Aorta (tissue), 5 donors: ENCODE data around the gene PEX14. TPM values are rescaled to one million over a fixed set of nuclear protein-coding genes. Genes with fewer than 3 reads are reported as not detected.

Experiments
- ATAC-seq: fragments of 200-7000 bp; cut with Tn5 transposase; one replicate; pipeline ENCODE4 v1.9.1; 2022; ENCODE audit warnings: moderate library complexity; ENCODE audit not compliant: low FRiP score
- DNase-seq, 2 donors: peaks; one replicate each; pipeline ENCODE4 v3.0.0-alpha.2; 2020
- H3K27ac ChIP-seq, 2 donors: one replicate each; pipeline ENCODE4 v1.5.1; 2013; ENCODE audit warnings: low read length in 2 of 2, mild to moderate bottlenecking in 2 of 2, moderate library complexity in 2 of 2, control low read depth in 1 of 2, inconsistent platforms in 1 of 2, low read depth in 1 of 2
- H3K27me3 ChIP-seq, 2 donors: one replicate each; pipeline ENCODE4 v1.6.1; 2013; ENCODE audit warnings: control low read depth in 1 of 2, low read length in 1 of 2, mild to moderate bottlenecking in 1 of 2, moderate library complexity in 1 of 2; ENCODE audit not compliant: insufficient read depth in 2 of 2, control insufficient read depth in 1 of 2
- H3K36me3 ChIP-seq, 2 donors: one replicate each; pipeline ENCODE4 v1.6.1; 2013; ENCODE audit warnings: control low read depth in 1 of 2, low read length in 1 of 2, mild to moderate bottlenecking in 1 of 2; ENCODE audit not compliant: insufficient read depth in 2 of 2, control insufficient read depth in 1 of 2
- H3K4me1 ChIP-seq, 2 donors: one replicate each; pipeline ENCODE4 v1.6.1; 2013; ENCODE audit warnings: low read length in 2 of 2, control low read depth in 1 of 2, mild to moderate bottlenecking in 1 of 2, moderate library complexity in 1 of 2; ENCODE audit not compliant: insufficient read depth in 2 of 2, control insufficient read depth in 1 of 2
- H3K4me3 ChIP-seq, 2 donors: one replicate each; pipeline ENCODE4 v1.5.1; 2013; ENCODE audit warnings: low read length in 2 of 2, control low read depth in 1 of 2, mild to moderate bottlenecking in 1 of 2
- H3K9me3 ChIP-seq: one replicate; pipeline ENCODE4 v1.6.1; 2013; ENCODE audit warnings: mild to moderate bottlenecking, low read length; ENCODE audit not compliant: control insufficient read depth
- WGBS, 2 donors: extraction: QIAGEN DNeasy Blood & Tissue Kit; methylation state at CpG; one replicate each; pipeline ENCODE4 v1.1.7; 2013; 5-methylcytosine and 5-hydroxymethylcytosine counted together
- intact Hi-C, 2 donors: fragments of 100-400 bp; cut with DNase I; formaldehyde crosslinking; loops; one replicate each; pipeline versions ENCODE4 v1.14.2 to v1.15.0; 2022
- polyA plus RNA-seq, 2 donors: library from polyadenylated mRNA; stranded (reverse); fragments of 200-250 nt; gene quantifications; one replicate each; pipeline ENCODE4 v1.2.3, GENCODE V29; 2013
- total RNA-seq, 2 donors: library from RNA; stranded (reverse); fragmentation: NEBNext Ultra II Directional; extraction: Animal tissue kit (Norgen Biotek cat#: 25700); gene quantifications; one replicate each; pipeline ENCODE4 v1.2.1, GENCODE V29; 2021
- donor health status: healthy with polysubstance abuse.
- donor health status: Bipolar disorder and iron deficiency.
- donor health status: DM: no; HTN: no; CAD: no.
- donor health status: DM: no; HTN: no; CAD: no.
- donor health status: DM: yes; HTN: yes; CAD: no.

Gene PEX14
- total and polyA plus RNA-seq, 4 donors: 4.5 to 16.9 (median 14.4) TPM

- Histone ChIP-seq H3K4me1 (no peaks in the 10 kb centered on the region), H3K27ac (no peak overlapping the region), H3K9me3 (no peaks in the 10 kb centered on the region), H3K4me3 (no peak overlapping the region), H3K27me3 (no peaks in the 10 kb centered on the region), H3K36me3 (peaks cover 0 to 4% of the 10 kb centered on the region in 2 donors)
- intact Hi-C loops: no loop called here
- WGBS, 2 donors: 93 to 94% methylated on average over 38 to 41 of the region's 41 CpGs
- DNase-seq (no peak), ATAC-seq (no peak)
Measured at GRCh38 chr1:10653370-10654125, 178.8 kb downstream of the PEX14 start.

- peaks cover 0 to 4% of the 10 kb centered on the region in 2 donors for H3K36me3 ChIP-seq
- H3K27me3 ChIP-seq: no peaks in the 10 kb centered on the region
- 84% methylated on average over 10 of the region's 10 CpGs for WGBS, 2 donors
- intact Hi-C loops: no loop called here
- no peaks in the 10 kb centered on the region for H3K4me1 ChIP-seq
- DNase-seq (no peak), ATAC-seq (no peak)
- H3K9me3 ChIP-seq: no peaks in the 10 kb centered on the region
- no peak overlapping the region for H3K4me3 ChIP-seq
- no peak overlapping the region for H3K27ac ChIP-seq
Measured at GRCh38 chr1:10655002-10655401, 180.3 kb downstream of the PEX14 start.

GRCh38 chr1:10656431-10656830, 181.7 kb downstream of the PEX14 start:
- Histone ChIP-seq H3K4me3 (no peak overlapping the region), H3K36me3 (peaks cover 0 to 4% of the 10 kb centered on the region in 2 donors), H3K27ac (no peak overlapping the region), H3K9me3 (no peaks in the 10 kb centered on the region), H3K27me3 (no peaks in the 10 kb centered on the region), H3K4me1 (no peaks in the 10 kb centered on the region)
- intact Hi-C loops: no loop called here
- WGBS, 2 donors: 91 to 94% methylated on average over 15 of the region's 15 CpGs
- ATAC-seq (no peak), DNase-seq (no peak)

GRCh38 chr1:10657088-10657847, 182.5 kb downstream of the PEX14 start:
- intact Hi-C loops: no loop called here
- Histone ChIP-seq H3K27me3 (no peaks in the 10 kb centered on the region), H3K4me1 (no peaks in the 10 kb centered on the region), H3K27ac (no peak overlapping the region), H3K9me3 (no peaks in the 10 kb centered on the region), H3K4me3 (no peak overlapping the region), H3K36me3 (peaks cover 0 to 4% of the 10 kb centered on the region in 2 donors)
- DNase-seq (no peak), ATAC-seq (no peak)
- 86 to 89% methylated on average over 23 to 29 of the region's 29 CpGs for WGBS, 2 donors

- ATAC-seq: no peak
- DNase-seq: no peak
- H3K4me1 ChIP-seq: no peaks in the 10 kb centered on the region
- H3K4me3 ChIP-seq: no peak overlapping the region
- intact Hi-C loops: no loop called here
- WGBS, 2 donors: 85 to 87% methylated on average over 19 of the region's 19 CpGs
- H3K27ac ChIP-seq: no peak overlapping the region
- H3K36me3 ChIP-seq: peaks cover 0 to 4% of the 10 kb centered on the region in 2 donors
- H3K27me3 ChIP-seq: no peaks in the 10 kb centered on the region
- no peaks in the 10 kb centered on the region for H3K9me3 ChIP-seq
Measured at GRCh38 chr1:10658396-10659066, 183.8 kb downstream of the PEX14 start.

GRCh38 chr1:10659218-10659617, 184.5 kb downstream of the PEX14 start:
- Histone ChIP-seq H3K27ac (no peak overlapping the region), H3K27me3 (no peaks in the 10 kb centered on the region), H3K9me3 (no peaks in the 10 kb centered on the region), H3K4me1 (no peaks in the 10 kb centered on the region), H3K36me3 (peaks cover 0 to 2% of the 10 kb centered on the region in 2 donors), H3K4me3 (no peak overlapping the region)
- DNase-seq (no peak), ATAC-seq (no peak)
- intact Hi-C loops: no loop called here
- 92 to 96% methylated on average over 18 of the region's 18 CpGs for WGBS, 2 donors

GRCh38 chr1:10659646-10660540, 185.1 kb downstream of the PEX14 start:
- ATAC-seq (no peak), DNase-seq (no peak)
- 88 to 92% methylated on average over 52 of the region's 52 CpGs for WGBS, 2 donors
- H3K27ac ChIP-seq: no peak overlapping the region
- H3K4me3 ChIP-seq: no peak overlapping the region
- no peaks in the 10 kb centered on the region for H3K4me1 ChIP-seq
- no peaks in the 10 kb centered on the region for H3K9me3 ChIP-seq
- no peaks in the 10 kb centered on the region for H3K27me3 ChIP-seq
- H3K36me3 ChIP-seq: peaks cover 0 to 2% of the 10 kb centered on the region in 2 donors
- intact Hi-C loops: no loop called here

GRCh38 chr1:10661453-10661852, 186.7 kb downstream of the PEX14 start:
- no peak overlapping the region for H3K27ac ChIP-seq
- H3K27me3 ChIP-seq: no peaks in the 10 kb centered on the region
- peaks cover 0 to 2% of the 10 kb centered on the region in 2 donors for H3K36me3 ChIP-seq
- DNase-seq: no peak
- 90 to 92% methylated on average over 5 of the region's 5 CpGs for WGBS, 2 donors
- ATAC-seq: no peak
- H3K4me3 ChIP-seq: no peak overlapping the region
- no peaks in the 10 kb centered on the region for H3K4me1 ChIP-seq
- intact Hi-C loops: no loop called here
- H3K9me3 ChIP-seq: no peaks in the 10 kb centered on the region
